Endothelial cell of umbilical vein (primary cell): Measurements from ENCODE around the gene TBK1. TPM values are rescaled to one million over a fixed set of nuclear protein-coding genes. Genes with fewer than 3 reads are reported as not detected.

ENCODE experiments used
- BruUV-seq: library from RNA; stranded (reverse); fragments of 400-500 nt; replicated peaks from 2 replicates; lab custom pipeline; 2021; lab: Mats Ljungman, UMichigan
- CTCF ChIA-PET: fragments of 300-600, 350-600 bp; sonication (Branson Sonifier 250); formaldehyde crosslinking; loops from one replicate; lab custom pipeline; 2021; ENCODE audit warnings: antibody characterized with exemption, inconsistent platforms; lab: Charles Lee
- POLR2A ChIA-PET: fragments of 300-600, 350-600 bp; sonication (Branson Sonifier 250); formaldehyde crosslinking; loops from one replicate; lab custom pipeline; 2021; ENCODE audit warnings: antibody characterized with exemption, inconsistent platforms; lab: Charles Lee
- DNase-seq: peaks from one replicate; pipeline ENCODE4 v3.0.0-alpha.2; 2011; ENCODE audit warnings: low read depth, low spot score
- FAIRE-seq: peaks from 2 replicates; lab custom pipeline; 2011; peaks lifted over from hg19 to GRCh38; lab: Jason Lieb, UNC
- H2AFZ ChIP-seq: 2 replicates; pipeline ENCODE4 v1.6.0; 2012; ENCODE audit warnings: low read depth, low read length, control low read depth, inconsistent platforms
- H3K27ac ChIP-seq: 2 replicates; pipeline ENCODE4 v1.5.1; 2011; ENCODE audit warnings: low read depth, mild to moderate bottlenecking, control low read depth, low read length, moderate library complexity; ENCODE audit not compliant: insufficient read depth
- H3K27me3 ChIP-seq, 2 experiments: 2 replicates each; pipeline versions ENCODE4 v1.6.0 to v1.6.1; 2011; ENCODE audit warnings: low read length in 2 of 2, mixed read lengths in 1 of 2; ENCODE audit not compliant: control insufficient read depth in 2 of 2, insufficient read depth in 2 of 2
- H3K36me3 ChIP-seq, 2 experiments: 2 replicates in 1 of 2; 3 replicates in 1 of 2; pipeline ENCODE4 v1.5.1; 2011; ENCODE audit warnings: low read length in 2 of 2, mild to moderate bottlenecking in 1 of 2, moderate library complexity in 1 of 2; ENCODE audit not compliant: control insufficient read depth in 2 of 2, insufficient read depth in 2 of 2; ENCODE audit errors: extremely low read depth in 1 of 2
- H3K4me1 ChIP-seq: 3 replicates; pipeline ENCODE4 v1.5.1; 2011; ENCODE audit warnings: mild to moderate bottlenecking, low read length; ENCODE audit not compliant: control insufficient read depth, insufficient read depth; ENCODE audit errors: extremely low read depth
- H3K4me2 ChIP-seq: 2 replicates; pipeline ENCODE4 v1.6.1; 2011; ENCODE audit warnings: low read length, control low read depth, mixed read lengths; ENCODE audit not compliant: insufficient read depth
- H3K4me3 ChIP-seq, 3 experiments: fragments of 200-600 bp in 1 of 3; sonication (generic), shearing (Covaris generic) in 1 of 3; replicated peaks in 1 of 3; 2 replicates each; pipeline ENCODE4 v1.5.1; 2011 to 2016; ENCODE audit warnings: control low read depth in 3 of 3, low read length in 3 of 3, mild to moderate bottlenecking in 2 of 3, inconsistent platforms in 1 of 3, low read depth in 1 of 3, moderate library complexity in 1 of 3; ENCODE audit not compliant: insufficient read depth in 1 of 3
- H3K79me2 ChIP-seq: 2 replicates; pipeline ENCODE4 v1.6.0; 2012; ENCODE audit warnings: low read length, inconsistent platforms; ENCODE audit not compliant: control insufficient read depth, insufficient read depth
- H3K9ac ChIP-seq: replicated peaks from 2 replicates; pipeline ENCODE3; 2011; ENCODE audit warnings: low read length, control low read depth; ENCODE audit not compliant: insufficient read depth; ENCODE audit errors: extremely low read depth
- H3K9me1 ChIP-seq: replicated peaks from 3 replicates; pipeline ENCODE4 v1.6.0; 2011; ENCODE audit warnings: mild to moderate bottlenecking, low read length; ENCODE audit not compliant: control insufficient read depth, insufficient read depth; ENCODE audit errors: extremely low read depth
- H3K9me3 ChIP-seq: replicated peaks from 2 replicates; pipeline ENCODE4 v1.5.1; 2012; ENCODE audit warnings: low read length, inconsistent platforms; ENCODE audit not compliant: control insufficient read depth, insufficient read depth
- H4K20me1 ChIP-seq: replicated peaks from 2 replicates; pipeline ENCODE3; 2011; ENCODE audit warnings: mild to moderate bottlenecking, low read length; ENCODE audit not compliant: control insufficient read depth, insufficient read depth; ENCODE audit errors: extremely low read depth
- FOS ChIP-seq: IDR thresholded peaks from 2 replicates; pipeline ENCODE4 v1.6.1; 2011; ENCODE audit warnings: mild to moderate bottlenecking, low read length, moderate library complexity, borderline replicate concordance; ENCODE audit not compliant: insufficient read depth
- GATA2 ChIP-seq: IDR thresholded peaks from 2 replicates; pipeline ENCODE4 v1.7.0; 2011; ENCODE audit warnings: low read depth, mild to moderate bottlenecking, moderate library complexity, mixed read lengths, low read length; ENCODE audit not compliant: insufficient read length, insufficient read depth
- POLR2A ChIP-seq: IDR thresholded peaks from 2 replicates; pipeline ENCODE4 v1.6.1; 2012; ENCODE audit warnings: low read depth, mild to moderate bottlenecking, control low read depth, low read length
- POLR2AphosphoS5 ChIP-seq: IDR thresholded peaks from 2 replicates; pipeline ENCODE4 v1.6.1; 2012; ENCODE audit warnings: low read depth, mild to moderate bottlenecking, control low read depth, low read length, moderate library complexity; ENCODE audit not compliant: insufficient read depth
- dilution Hi-C: fragments of 300-500 bp; cut with MboI; formaldehyde crosslinking; loops from one replicate; pipeline ENCODE4 v1.15.0; 2019; ENCODE audit warnings: low sequenced_read_pairs; ENCODE audit not compliant: extremely low pct_ligation_motif_present
- intact Hi-C: fragments of 100-400 bp; cut with micrococcal nuclease; formaldehyde crosslinking; loops from one replicate; pipeline ENCODE4 v1.10.0; 2022
- polyA plus RNA-seq, 4 experiments: library from polyadenylated mRNA; depleted of rRNA in 3 of 4; stranded (reverse) in 3 of 4; unstranded in 1 of 4; fragments of >200 nt; gene quantifications; 2 replicates each; pipeline versions ENCODE4 v1.2.1 to v1.2.3, GENCODE V29; 2011 to 2012; ENCODE audit warnings: missing spikeins in 1 of 4
- total RNA-seq: library from RNA; stranded (reverse); gene quantifications from 2 replicates; pipeline ENCODE4 v1.2.3, GENCODE V29; 2021
- TF ChIP-seq, protein P1 (sequence below), 2 donors: IDR thresholded peaks; 1 replicate in 1 of 2; 2 replicates in 1 of 2; pipeline ENCODE4 v1.5.1; 2011; ENCODE audit warnings: low read length in 2 of 2, mild to moderate bottlenecking in 2 of 2, moderate library complexity in 2 of 2, control low read depth in 1 of 2, inconsistent platforms in 1 of 2, low read depth in 1 of 2; ENCODE audit not compliant: insufficient read depth in 1 of 2; ENCODE audit errors: extremely low read depth in 1 of 2

TBK1 gene
- total and polyA plus RNA-seq, 2 donors (not counting 3 experiments of a cell fraction or from before 2014, with no cell fraction given), result 8.0 to 28.9 TPM

DNA sequence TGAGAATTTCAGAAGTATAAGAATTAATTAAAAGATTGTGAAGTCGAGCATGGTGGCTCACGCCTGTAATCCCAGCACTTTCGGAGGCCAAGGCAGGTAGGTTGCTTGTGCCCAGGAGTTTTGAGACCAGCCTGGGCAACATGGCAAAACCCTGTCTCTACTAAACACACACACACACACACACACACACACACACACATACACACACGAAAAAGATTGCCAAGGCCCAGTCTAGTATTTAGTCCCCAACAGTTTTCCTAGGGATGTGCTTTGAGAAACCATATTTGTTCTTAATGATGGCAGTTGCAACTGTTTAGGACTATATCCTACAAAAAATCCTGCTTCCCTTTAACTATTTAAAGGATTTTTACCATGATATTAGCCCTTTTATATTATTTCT, 6.0 kb downstream of the TBK1 start:
- no TSS peak for BruUV-seq
- Histone ChIP-seq H3K9me1 (no peaks in the 10 kb centered on the region), H3K9ac (no peak overlapping the region), H3K4me2 (no peak overlapping the region), H3K27ac (no peak overlapping the region), H4K20me1 (no peaks in the 10 kb centered on the region), H3K27me3 (no peaks in the 10 kb centered on the region), H3K4me1 (peaks cover 27% of the 10 kb centered on the region), H3K79me2 (peaks cover 77% of the 10 kb centered on the region), H3K9me3 (no peaks in the 10 kb centered on the region), H3K4me3 (no peak overlapping the region), H2AFZ (no peak overlapping the region), H3K36me3 (peaks cover 0 to 11% of the 10 kb centered on the region in 2 experiments)
- intact Hi-C loops, result no loop called here
- TF ChIP-seq POLR2AphosphoS5 (no peak), GATA2 (no peak), FOS (no peak)
- TF ChIP-seq, protein P1, sequence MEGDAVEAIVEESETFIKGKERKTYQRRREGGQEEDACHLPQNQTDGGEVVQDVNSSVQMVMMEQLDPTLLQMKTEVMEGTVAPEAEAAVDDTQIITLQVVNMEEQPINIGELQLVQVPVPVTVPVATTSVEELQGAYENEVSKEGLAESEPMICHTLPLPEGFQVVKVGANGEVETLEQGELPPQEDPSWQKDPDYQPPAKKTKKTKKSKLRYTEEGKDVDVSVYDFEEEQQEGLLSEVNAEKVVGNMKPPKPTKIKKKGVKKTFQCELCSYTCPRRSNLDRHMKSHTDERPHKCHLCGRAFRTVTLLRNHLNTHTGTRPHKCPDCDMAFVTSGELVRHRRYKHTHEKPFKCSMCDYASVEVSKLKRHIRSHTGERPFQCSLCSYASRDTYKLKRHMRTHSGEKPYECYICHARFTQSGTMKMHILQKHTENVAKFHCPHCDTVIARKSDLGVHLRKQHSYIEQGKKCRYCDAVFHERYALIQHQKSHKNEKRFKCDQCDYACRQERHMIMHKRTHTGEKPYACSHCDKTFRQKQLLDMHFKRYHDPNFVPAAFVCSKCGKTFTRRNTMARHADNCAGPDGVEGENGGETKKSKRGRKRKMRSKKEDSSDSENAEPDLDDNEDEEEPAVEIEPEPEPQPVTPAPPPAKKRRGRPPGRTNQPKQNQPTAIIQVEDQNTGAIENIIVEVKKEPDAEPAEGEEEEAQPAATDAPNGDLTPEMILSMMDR (IDR thresholded peaks at IDR 0.05; ENCODE audit: extremely low read depth in 1 of 2, insufficient read depth in 1 of 2, low read depth in 1 of 2, low read length in 2 of 2), result no peak
- dilution Hi-C loops, result no loop called here
- no peak for DNase-seq
- ChIA-PET CTCF (no interaction called here), POLR2A (no interaction called here)
- FAIRE-seq, result no peak

DNA sequence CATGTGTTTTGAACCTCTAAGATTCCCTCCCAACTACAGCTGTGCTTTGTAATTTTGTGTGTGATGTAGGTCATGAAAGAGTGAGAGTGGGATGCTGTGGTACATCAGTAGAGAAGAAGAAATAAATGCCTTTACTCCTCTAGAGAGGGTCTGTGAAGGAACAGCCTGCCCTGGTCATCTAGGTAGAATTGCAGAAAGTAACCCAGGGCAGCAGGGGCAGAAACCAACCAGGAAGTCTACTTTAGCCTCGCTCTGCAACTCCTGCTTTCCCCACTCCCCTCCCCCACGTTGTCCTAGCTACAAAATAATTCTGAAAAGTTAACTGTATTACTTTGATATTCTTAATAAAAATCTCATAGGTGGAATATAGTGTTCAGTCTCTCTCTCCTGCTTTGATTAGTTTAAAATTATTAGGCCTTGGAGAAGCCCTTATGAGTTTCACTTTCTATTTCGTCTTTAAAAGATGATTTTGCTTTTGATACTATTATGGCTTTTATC, 7.5 kb downstream of the TBK1 start:
- ChIA-PET CTCF (no interaction called here), POLR2A (no interaction called here)
- Histone ChIP-seq H3K4me2 (peak overlapping the region; percentile 63), H3K27ac (peak overlapping the region; percentile 6), H3K36me3 (peaks cover 0 to 11% of the 10 kb centered on the region in 2 experiments), H3K27me3 (no peaks in the 10 kb centered on the region), H2AFZ (no peak overlapping the region), H3K9ac (peak overlapping the region; percentile 22), H3K9me3 (no peaks in the 10 kb centered on the region), H3K4me1 (peaks cover 18% of the 10 kb centered on the region), H4K20me1 (no peaks in the 10 kb centered on the region), H3K4me3 (peak overlapping the region; percentile 4 to 47 (median 5)), H3K79me2 (peaks cover 62% of the 10 kb centered on the region), H3K9me1 (no peaks in the 10 kb centered on the region)
- no TSS peak for BruUV-seq
- no peak for TF ChIP-seq POLR2A
- dilution Hi-C loops, result no loop called here
- intact Hi-C loops, result no loop called here
- DNase-seq, result peak; percentile 45
- no peak for FAIRE-seq
